Astrocyte of the cerebellum (primary cell): ENCODE results near the gene ELOB.
"Not testable (repeated sequence)": the region's sequence is repeated elsewhere in the genome, so short reads cannot be mapped to it uniquely, and the experiment has no call there.

Experiments
- DNase-seq: peaks from one replicate; pipeline ENCODE4 v3.0.0-alpha.2; 2011; ENCODE audit warnings: low read depth
- H3K4me3 ChIP-seq: 2 replicates; pipeline ENCODE4 v1.5.1; 2011; ENCODE audit warnings: mild to moderate bottlenecking, low read depth, low read length, moderate library complexity
- CTCF ChIP-seq: IDR thresholded peaks from 2 replicates; pipeline ENCODE4 v1.5.1; 2012; ENCODE audit warnings: low read length, low read depth, moderate library complexity, mild to moderate bottlenecking; ENCODE audit errors: missing control alignments
- in situ Hi-C: cut with HindIII; loops from 2 replicates; pipeline ENCODE4 v1.10.0; 2017; ENCODE audit warnings: low sequenced_read_pairs

The ELOB gene

GRCh38 chr16:2724816-2725348 lies 52.2 kb downstream of the ELOB start:
- TF ChIP-seq CTCF = no peak
- H3K4me3 ChIP-seq = no peak overlapping the region
- in situ Hi-C loops = no loop called here
- no peak for DNase-seq

DNA sequence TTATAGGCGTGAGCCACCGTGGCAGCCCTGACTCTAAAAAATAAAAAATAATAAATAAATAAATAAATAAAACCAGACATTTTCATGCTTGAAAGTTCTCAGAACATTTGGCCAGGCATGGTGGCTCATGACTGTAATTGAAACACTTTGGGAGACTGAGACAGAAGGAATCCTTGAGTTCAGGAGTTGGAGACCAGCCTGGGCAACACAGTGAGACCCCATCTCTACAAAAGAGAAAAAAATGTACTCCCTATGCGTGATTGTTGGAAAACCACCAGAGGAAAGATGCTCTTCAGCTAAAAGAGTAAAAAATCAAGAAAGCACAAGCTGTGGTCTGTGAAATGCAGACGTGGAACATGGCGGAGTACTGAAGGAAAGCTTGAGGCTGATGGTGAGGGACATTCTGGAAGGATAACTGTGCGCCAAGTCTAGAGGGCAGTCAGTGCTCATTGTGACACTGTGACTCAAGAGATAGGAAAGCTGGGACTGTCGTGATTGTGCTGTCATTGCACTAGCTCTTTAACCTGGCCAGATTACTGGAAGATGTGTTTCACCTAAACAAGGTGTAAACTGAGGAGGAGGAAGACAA lies 52.9 kb downstream of the ELOB start:
- in situ Hi-C loops = no loop called here
- no peak overlapping the region for H3K4me3 ChIP-seq
- DNase-seq = no peak
- no peak for TF ChIP-seq CTCF

GRCh38 chr16:2721634-2722173 lies 55.4 kb downstream of the ELOB start:
- peak overlapping the region; percentile 56 for H3K4me3 ChIP-seq
- in situ Hi-C loops, DNase-seq: not testable (repeated sequence)
